Stimulated activated CD8-positive, alpha-beta memory T cell treated with anti-CD3 and anti-CD28 coated beads, Interleukin-7, amount 100 ng/mL, for 1 hour (primary cell): Measurements from ENCODE around the gene TSGA10.
"Not testable (repeated sequence)": the region's sequence is repeated elsewhere in the genome, so short reads cannot be mapped to it uniquely, and the experiment has no call there.

ENCODE experiments used
- DNase-seq, 2 donors: peaks; one replicate each; pipeline ENCODE4 v3.0.0-alpha.2; 2020; ENCODE audit warnings: low read depth in 2 of 2

The TSGA10 gene

GRCh38 chr2:99079226-99079625 lies 75.5 kb downstream of the TSGA10 start:
- no peak for DNase-seq

GRCh38 chr2:99072551-99072950 lies 82.2 kb downstream of the TSGA10 start:
- DNase-seq = no peak

DNA sequence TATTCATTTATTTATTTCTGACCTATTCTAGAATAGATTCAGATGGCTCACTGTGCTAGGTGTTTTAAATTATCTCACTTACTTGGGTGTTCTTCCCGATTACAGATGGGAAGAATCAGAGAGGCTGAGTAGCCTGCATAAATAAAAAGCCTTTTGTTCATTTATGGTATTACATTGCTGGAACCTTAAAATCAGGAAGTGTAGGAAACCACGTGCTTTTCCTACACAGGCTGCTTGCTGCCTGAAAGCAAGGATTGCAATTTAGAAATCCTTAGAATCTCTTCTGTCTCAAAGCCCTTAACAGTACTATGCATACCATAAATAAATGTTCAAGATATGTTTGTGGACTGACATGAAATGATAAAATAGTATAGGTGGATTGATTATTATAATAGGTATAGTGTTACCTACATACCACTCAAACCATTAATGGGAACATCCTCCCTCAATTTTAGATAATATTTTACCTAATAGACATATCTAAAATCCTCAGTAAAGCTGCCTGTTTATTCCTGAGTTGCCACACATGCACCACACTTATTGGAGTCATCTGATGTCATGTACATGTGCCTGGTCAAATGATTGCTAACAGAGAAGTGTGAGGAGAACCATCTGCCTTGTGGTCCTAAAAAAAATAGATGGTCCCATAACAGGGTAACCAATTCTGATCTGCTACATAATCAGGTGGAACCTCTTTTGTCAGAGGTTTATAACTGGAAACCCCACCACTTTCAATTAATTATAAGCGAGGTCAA lies 86.7 kb downstream of the TSGA10 start:
- DNase-seq = no peak

DNA sequence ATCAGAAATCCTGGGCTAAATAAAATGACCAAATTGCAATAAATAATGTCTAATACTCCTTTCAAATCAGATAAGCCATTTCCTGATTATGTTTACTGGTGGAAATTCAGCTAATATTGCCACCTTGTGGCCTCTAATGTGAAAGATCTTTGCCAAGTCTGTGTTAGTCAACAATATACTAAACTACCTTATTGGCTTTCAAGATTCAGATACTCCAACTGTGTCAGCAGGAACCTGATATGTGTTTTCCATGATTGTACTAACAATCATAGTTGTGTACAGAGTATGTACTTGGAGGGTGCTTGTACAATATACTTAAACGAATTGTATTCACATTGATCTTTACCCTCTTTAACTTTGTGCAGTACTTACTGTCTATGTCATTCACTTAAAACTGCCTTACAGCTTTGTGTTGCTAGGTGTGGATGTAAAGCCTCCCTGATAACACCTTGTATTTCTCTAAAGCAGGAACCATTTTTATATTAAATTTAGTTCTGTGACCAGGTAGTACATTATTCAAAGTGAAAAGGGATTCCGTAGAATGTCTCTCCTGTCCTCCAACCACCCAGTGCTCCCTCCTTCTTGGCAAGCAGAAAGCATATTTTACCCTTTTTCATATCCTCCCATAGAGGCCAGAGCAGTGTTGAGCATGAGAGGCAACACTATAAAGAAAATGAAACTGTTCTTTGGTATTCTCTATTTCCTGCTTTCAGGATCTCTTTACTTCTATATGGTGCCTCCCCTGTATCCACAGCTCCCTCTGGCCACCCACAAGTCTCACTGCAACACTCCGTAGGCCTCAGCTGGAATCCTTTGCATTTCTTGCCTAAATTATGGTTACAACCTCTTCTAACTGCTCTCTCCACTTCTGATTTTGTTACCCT lies 88.4 kb downstream of the TSGA10 start:
- no peak for DNase-seq

DNA sequence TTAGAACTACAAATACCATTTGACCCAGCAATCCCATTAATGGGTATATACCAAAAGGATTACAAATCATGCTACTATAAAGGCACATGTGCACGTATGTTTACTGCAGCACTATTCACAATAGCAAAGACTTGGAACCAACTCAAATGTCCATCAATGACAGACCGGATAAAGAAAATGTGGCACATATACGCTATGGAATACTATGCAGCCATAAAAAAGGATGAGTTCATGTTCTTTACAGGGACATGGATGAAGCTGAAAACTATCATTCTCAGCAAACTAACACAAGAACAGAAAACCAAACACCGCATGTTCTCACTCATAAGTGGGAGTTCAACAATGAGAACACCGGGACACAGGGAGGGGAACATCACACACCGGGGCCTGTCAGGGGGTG lies 105.6 kb downstream of the TSGA10 start:
- not testable (repeated sequence) for DNase-seq

DNA sequence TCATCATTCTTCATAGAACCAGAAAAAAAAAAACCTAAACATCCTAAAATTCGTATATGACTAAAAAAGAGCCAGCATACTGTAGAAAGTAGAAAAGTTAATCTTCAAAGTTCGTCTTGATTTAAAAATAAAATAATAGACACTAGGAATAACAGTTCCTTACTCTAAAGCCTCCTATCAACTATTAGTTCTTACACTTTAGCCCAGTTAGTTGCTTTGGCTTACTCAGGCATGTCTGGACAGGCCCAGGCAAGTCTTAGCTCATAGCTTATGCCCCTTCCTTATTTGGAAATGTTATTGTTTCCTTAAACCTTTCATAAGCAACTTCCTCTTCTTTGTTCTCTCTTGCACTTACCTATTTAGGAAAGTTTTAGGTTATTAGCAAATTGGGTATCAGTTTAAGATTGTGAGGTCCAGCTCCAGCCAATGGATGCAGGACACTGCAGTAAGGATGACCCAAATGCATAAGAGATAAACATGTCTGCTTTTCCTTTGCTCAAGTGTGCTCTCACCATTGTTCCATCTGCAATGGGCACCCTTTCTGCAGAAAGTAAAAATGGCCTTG lies 113.9 kb downstream of the TSGA10 start:
- DNase-seq = not testable (repeated sequence)

GRCh38 chr2:99035920-99036319 lies 118.8 kb downstream of the TSGA10 start:
- no peak for DNase-seq

GRCh38 chr2:99032786-99033185 lies 122.0 kb downstream of the TSGA10 start:
- no peak for DNase-seq

GRCh38 chr2:99032001-99032400 lies 122.7 kb downstream of the TSGA10 start:
- DNase-seq = no peak

- no peak for DNase-seq
Measured at GRCh38 chr2:99031481-99031880, 123.3 kb downstream of the TSGA10 start.

- DNase-seq = no peak
Measured at GRCh38 chr2:99028558-99028957, 126.2 kb downstream of the TSGA10 start.

DNA sequence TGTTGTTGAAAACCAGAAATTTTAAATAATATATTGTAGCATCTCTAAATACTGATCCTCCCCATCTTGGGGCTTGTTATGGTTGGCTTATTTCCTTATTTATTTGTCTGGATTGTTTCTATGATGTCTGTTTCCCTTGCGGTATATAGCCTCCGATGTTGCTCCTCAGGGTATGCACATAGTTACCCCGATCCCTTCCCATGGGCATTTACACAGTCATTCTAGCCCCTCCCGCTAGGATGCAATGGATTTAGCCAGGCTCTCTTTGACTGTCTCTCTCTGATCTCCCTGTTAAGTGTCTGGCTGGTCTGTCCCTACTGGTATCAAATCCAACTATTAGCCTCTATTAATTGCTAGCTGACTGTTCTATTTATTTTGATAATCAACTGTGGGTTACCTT lies 126.9 kb downstream of the TSGA10 start:
- DNase-seq = no peak

- no peak for DNase-seq
Measured at GRCh38 chr2:99000708-99001107, 154.0 kb downstream of the TSGA10 start.

DNA sequence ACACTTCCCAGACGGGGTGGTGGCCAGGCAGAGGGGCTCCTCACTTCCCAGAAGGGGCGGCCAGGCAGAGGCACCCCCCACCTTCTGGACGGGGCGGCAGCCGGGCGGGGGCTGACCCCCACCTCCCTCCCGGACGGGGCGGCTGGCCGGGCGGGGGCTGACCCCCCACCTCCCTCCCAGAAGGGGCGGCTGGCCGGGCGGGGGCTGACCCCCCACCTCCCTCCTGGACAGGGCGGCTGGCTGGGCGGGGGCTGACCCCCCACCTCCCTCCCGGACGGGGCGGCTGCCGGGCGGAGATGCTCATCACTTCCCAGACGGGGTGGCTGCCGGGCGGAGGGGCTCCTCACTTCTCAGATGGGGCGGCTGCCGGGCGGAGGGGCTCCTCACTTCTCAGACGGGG lies 166.0 kb downstream of the TSGA10 start:
- DNase-seq = not testable (repeated sequence)

DNA sequence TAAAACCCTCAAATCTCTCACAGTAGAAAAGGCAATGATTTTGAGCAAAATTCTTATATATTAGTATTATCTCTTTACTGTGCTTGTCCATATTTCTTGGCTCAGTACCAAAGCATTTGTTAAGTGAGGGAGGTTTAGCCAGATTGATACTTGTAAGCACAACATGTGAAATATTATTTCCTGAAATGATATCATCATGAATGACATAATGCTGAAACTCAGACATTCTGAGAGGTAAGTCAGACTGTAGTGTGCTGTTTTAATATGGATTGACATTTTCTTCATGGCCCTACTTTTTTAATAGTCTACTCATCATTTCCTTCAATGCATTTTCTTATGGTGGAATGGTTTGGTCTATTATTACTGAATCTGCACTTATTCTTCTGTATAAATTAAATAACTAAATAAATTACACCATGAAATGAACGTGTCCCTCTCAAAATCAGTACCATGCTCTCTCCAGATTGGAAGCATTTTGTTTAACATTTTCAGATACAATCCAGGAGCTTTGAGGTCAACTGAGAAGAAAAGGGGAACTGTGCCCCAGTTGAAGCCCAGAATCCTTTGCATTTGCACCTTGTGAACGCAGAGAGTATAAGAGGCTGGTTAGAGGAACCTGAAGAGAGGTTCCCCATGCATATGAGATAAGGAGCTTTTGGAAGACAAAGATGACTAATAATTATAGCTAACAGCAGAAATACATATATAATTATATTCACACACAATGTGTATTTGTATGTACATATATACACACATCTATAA lies 168.7 kb downstream of the TSGA10 start:
- DNase-seq = no peak

GRCh38 chr2:98975611-98976010 lies 179.1 kb downstream of the TSGA10 start:
- no peak for DNase-seq

GRCh38 chr2:98972582-98973167 lies 182.1 kb downstream of the TSGA10 start:
- no peak for DNase-seq

- no peak for DNase-seq
Measured at GRCh38 chr2:98959810-98960507, 194.8 kb downstream of the TSGA10 start.

DNA sequence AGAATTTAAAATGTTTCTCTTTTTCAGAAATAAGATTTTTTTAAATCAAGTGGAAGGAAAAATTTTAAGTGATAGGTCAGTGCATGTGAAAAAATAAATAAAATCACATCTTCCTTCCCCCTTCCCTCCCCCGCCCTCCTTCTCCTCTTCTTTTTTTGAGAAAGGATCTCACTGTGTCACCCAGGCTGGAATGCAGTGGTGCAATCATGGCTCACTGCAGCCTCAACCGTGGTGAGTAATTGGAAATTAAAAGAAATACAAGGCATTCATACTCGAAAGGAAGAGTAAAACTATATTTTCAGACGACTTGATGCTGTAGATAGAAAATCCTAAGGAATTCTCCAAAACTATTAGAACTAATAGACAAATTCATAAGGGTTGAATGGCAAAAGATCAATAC lies 201.8 kb downstream of the TSGA10 start:
- DNase-seq = no peak

DNA sequence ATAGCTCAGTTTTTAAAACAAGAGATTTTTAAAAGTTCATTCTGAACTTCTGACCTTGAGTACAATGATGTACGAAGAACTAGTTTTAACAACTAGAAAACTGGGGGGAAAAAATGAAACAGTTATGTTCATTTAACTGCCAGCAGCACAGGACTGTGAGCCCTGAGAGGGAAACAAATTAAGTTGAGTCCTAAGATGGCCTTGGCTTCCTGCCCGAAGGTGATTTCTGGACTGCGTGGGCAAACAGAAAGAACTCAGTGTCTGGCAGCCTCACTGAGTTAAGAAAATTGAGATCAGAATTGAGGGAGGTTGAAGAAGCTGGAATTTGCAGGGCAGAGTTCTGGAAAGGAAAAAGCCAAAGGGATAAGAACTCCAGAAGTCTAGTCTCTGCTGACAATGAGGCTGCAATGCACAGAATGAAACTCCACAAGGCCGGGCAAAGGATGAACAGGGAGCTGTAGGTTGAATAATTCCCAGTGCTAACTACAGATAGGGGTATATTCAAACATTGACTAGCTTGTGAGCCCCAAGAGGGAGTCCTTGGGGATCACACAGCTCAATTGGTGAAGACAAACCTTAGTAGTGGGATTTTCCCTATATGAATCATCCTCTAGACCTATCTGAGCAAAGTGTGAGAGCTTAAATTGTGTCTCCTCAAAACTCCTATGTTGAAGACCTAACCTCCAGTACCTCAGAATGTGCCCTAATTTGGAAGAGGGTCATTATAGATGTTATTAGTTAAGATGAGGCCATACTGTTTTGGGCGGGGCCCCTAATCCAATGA lies 205.6 kb downstream of the TSGA10 start:
- DNase-seq = no peak
